Measurements from ENCODE around the gene NFYC.
A peak's percentile ranks its signal among the peaks of the same experiment; 100 is the strongest.

GRCh38 chr1:40774266-40774998 lies 82.9 kb downstream of the NFYC start:
- no peak for TF ChIP-seq EZH2 (IDR thresholded peaks at IDR 0.05; ENCODE audit: borderline replicate concordance, low read depth, low read length, poor library complexity, severe bottlenecking)
- TF ChIP-seq CTCF (conservative IDR thresholded peaks at IDR 0.05; ENCODE audit: low read depth, low read length) = peak; percentile 87
